A673 (cell line): ENCODE results near the gene KIRREL3. TPM values are rescaled to one million over a fixed set of nuclear protein-coding genes. Genes with fewer than 3 reads are reported as not detected.

Experiments
- BruUV-seq: library from RNA; stranded (reverse); fragments of 400-500 nt; replicated peaks from 2 replicates; lab custom pipeline; 2021; lab: Mats Ljungman, UMichigan
- CTCF ChIA-PET: fragments of 300-600 bp; sonication (Branson Sonifier 250); formaldehyde crosslinking; loops from one replicate; lab custom pipeline; 2022; ENCODE audit warnings: antibody characterized with exemption; lab: Charles Lee
- POLR2A ChIA-PET: fragments of 300-600 bp; sonication (Branson Sonifier 250); formaldehyde crosslinking; loops from one replicate; lab custom pipeline; 2022; ENCODE audit warnings: antibody characterized with exemption; ENCODE audit not compliant: low non-redundant PET; lab: Charles Lee
- DNase-seq: peaks from one replicate; pipeline ENCODE4 v3.0.0-alpha.2; 2015; ENCODE audit warnings: low spot score
- H3K27ac ChIP-seq: fragments of 200-600 bp; sonication (generic); 2 replicates; pipeline ENCODE4 v1.5.1; 2016; ENCODE audit warnings: mixed run types, low read depth, mild to moderate bottlenecking, mixed read lengths, antibody characterized with exemption, low read length; ENCODE audit not compliant: poor library complexity, severe bottlenecking
- H3K27me3 ChIP-seq: fragments of 200-600 bp; sonication (generic); replicated peaks from 2 replicates; pipeline ENCODE4 v1.6.1; 2017; ENCODE audit warnings: mixed run types, low read depth, mild to moderate bottlenecking, mixed read lengths, antibody characterized with exemption, low read length; ENCODE audit not compliant: insufficient read depth, poor library complexity
- H3K36me3 ChIP-seq: fragments of 200-600 bp; sonication (generic); 2 replicates; pipeline ENCODE4 v1.6.1; 2016; ENCODE audit warnings: mixed run types, mild to moderate bottlenecking, mixed read lengths, antibody characterized with exemption, low read length; ENCODE audit not compliant: insufficient read depth, poor library complexity, severe bottlenecking
- H3K4me1 ChIP-seq: fragments of 200-600 bp; sonication (generic); 2 replicates; pipeline ENCODE4 v1.6.1; 2017; ENCODE audit warnings: mixed run types, mild to moderate bottlenecking, mixed read lengths, antibody characterized with exemption, low read length; ENCODE audit not compliant: insufficient read depth, poor library complexity, severe bottlenecking
- H3K4me3 ChIP-seq: fragments of 200-600 bp; sonication (generic); 2 replicates; pipeline ENCODE4 v1.5.1; 2016; ENCODE audit warnings: low read depth, mixed run types, mild to moderate bottlenecking, mixed read lengths, low read length; ENCODE audit not compliant: poor library complexity, severe bottlenecking
- H3K9me3 ChIP-seq: fragments of 200-600 bp; sonication (generic); 2 replicates; pipeline ENCODE4 v1.6.1; 2016; ENCODE audit warnings: mixed run types, low read depth, mild to moderate bottlenecking, mixed read lengths, antibody characterized with exemption, low read length; ENCODE audit not compliant: poor library complexity, severe bottlenecking
- EZH2 ChIP-seq: fragments of 200-600 bp; sonication (generic); IDR thresholded peaks from 2 replicates; pipeline ENCODE4 v1.6.1; 2017; ENCODE audit warnings: borderline replicate concordance, low read depth, mild to moderate bottlenecking, mixed read lengths, antibody characterized with exemption, low read length; ENCODE audit not compliant: poor library complexity, severe bottlenecking
- intact Hi-C: fragments of 100-400 bp; cut with micrococcal nuclease; formaldehyde crosslinking; loops from one replicate; pipeline ENCODE4 v1.10.0; 2022; ENCODE audit not compliant: unreplicated experiment
- total RNA-seq: library from RNA; stranded (reverse); gene quantifications from 2 replicates; pipeline ENCODE4 v1.2.3, GENCODE V29; 2021
- TF ChIP-seq, protein P1 (sequence below): fragments of 300-800, 200-600 bp; sonication (generic); conservative IDR thresholded peaks from 2 replicates; pipeline ENCODE4 v1.5.1; 2017; ENCODE audit warnings: low read depth, mild to moderate bottlenecking, antibody characterized with exemption, low read length, moderate library complexity, mixed read lengths

Gene KIRREL3
- total RNA-seq, 1 experiment from 2014 or later = not detected

- peaks cover 1% of the 10 kb centered on the region for H3K4me1 ChIP-seq
- H3K9me3 ChIP-seq = no peaks in the 10 kb centered on the region
- intact Hi-C loops = no loop called here
- no peak overlapping the region for H3K27ac ChIP-seq
- TF ChIP-seq, protein P1, sequence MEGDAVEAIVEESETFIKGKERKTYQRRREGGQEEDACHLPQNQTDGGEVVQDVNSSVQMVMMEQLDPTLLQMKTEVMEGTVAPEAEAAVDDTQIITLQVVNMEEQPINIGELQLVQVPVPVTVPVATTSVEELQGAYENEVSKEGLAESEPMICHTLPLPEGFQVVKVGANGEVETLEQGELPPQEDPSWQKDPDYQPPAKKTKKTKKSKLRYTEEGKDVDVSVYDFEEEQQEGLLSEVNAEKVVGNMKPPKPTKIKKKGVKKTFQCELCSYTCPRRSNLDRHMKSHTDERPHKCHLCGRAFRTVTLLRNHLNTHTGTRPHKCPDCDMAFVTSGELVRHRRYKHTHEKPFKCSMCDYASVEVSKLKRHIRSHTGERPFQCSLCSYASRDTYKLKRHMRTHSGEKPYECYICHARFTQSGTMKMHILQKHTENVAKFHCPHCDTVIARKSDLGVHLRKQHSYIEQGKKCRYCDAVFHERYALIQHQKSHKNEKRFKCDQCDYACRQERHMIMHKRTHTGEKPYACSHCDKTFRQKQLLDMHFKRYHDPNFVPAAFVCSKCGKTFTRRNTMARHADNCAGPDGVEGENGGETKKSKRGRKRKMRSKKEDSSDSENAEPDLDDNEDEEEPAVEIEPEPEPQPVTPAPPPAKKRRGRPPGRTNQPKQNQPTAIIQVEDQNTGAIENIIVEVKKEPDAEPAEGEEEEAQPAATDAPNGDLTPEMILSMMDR = no peak
- TF ChIP-seq EZH2 = no peak
- DNase-seq = no peak
- POLR2A ChIA-PET = no interaction called here
- no TSS peak for BruUV-seq
- CTCF ChIA-PET = no interaction called here
- no peaks in the 10 kb centered on the region for H3K36me3 ChIP-seq
- no peak overlapping the region for H3K4me3 ChIP-seq
- H3K27me3 ChIP-seq = no peaks in the 10 kb centered on the region
Observed at GRCh38 chr11:126492331-126493082, 508.1 kb downstream of the KIRREL3 start.

GRCh38 chr11:126491092-126491491, 509.5 kb downstream of the KIRREL3 start:
- no peaks in the 10 kb centered on the region for H3K4me1 ChIP-seq
- H3K27me3 ChIP-seq = no peaks in the 10 kb centered on the region
- intact Hi-C loops = no loop called here
- no peak for DNase-seq
- ChIA-PET CTCF (no interaction called here), POLR2A (no interaction called here)
- no peaks in the 10 kb centered on the region for H3K9me3 ChIP-seq
- no TSS peak for BruUV-seq
- no peak overlapping the region for H3K27ac ChIP-seq
- H3K36me3 ChIP-seq = no peaks in the 10 kb centered on the region
- TF ChIP-seq, protein P1 = no peak
- TF ChIP-seq EZH2 = no peak
- H3K4me3 ChIP-seq = no peak overlapping the region

DNA sequence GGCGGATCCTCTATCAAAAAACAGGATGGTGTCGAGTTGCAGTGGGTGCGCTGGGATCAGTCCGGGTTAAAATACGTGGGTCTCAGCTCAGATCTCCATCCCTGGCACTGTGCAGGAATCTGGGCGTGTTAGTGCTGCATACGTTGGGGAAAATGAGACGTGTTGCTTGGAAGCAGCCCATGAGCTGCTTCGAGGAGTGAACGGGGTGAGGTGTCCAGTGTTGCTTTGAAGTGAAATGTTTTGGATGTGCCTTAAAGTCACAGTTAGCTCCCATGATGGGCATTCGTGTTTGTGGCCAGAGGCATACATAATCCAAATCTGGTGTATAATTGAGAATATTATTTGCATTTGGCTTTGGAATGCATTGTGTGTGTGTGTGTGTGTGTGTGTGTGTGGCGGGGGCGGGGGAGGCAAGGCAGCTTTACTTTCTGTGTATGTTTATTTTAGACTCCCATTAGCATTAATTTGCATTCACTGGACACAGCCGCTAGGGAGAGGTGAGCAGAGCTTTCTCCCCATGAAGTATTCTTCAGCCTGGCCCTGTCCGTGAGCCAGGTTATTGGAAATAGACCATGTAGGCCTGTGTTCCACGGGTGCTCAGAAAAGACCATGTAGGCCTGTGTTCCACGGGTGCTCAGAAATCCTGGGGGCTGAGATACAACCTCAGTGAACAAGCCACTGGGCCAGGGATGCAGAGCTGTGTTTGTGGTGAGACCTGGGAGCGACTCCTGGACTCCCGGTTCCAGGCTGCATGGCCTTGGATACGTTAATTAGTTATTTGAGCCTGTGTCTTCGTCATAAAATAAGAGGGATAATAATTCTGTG, 510.5 kb downstream of the KIRREL3 start:
- Histone ChIP-seq H3K4me3 (no peak overlapping the region), H3K27ac (no peak overlapping the region), H3K4me1 (no peaks in the 10 kb centered on the region), H3K27me3 (no peaks in the 10 kb centered on the region), H3K36me3 (no peaks in the 10 kb centered on the region), H3K9me3 (no peaks in the 10 kb centered on the region)
- no peak for DNase-seq
- POLR2A ChIA-PET = no interaction called here
- intact Hi-C loops = no loop called here
- BruUV-seq = no TSS peak
- CTCF ChIA-PET = no interaction called here
- TF ChIP-seq EZH2 = no peak
- TF ChIP-seq, protein P1 = no peak
